ENCODE data around the gene ORC1.
"Not testable (repeated sequence)": the region's sequence is repeated elsewhere in the genome, so short reads cannot be mapped to it uniquely, and the experiment has no call there.

ORC1 gene

GRCh38 chr1:52385376-52385775 lies 18.8 kb downstream of the ORC1 start:
- DNase-seq, result no peak

- DNase-seq, result not testable (repeated sequence)
These were observed 34.4 kb downstream of the ORC1 start for GRCh38 chr1:52369851-52370250.

- peak; percentile 66 for DNase-seq
These were observed 35.6 kb downstream of the ORC1 start for GRCh38 chr1:52368383-52369172.

- no peak for DNase-seq
These were observed 37.0 kb downstream of the ORC1 start for GRCh38 chr1:52367272-52367671.

- DNase-seq, result no peak
These were observed 37.8 kb downstream of the ORC1 start for GRCh38 chr1:52366517-52366827.

- peak; percentile 100 for DNase-seq
These were observed 38.3 kb downstream of the ORC1 start, which contains the start of gene CC2D1B for GRCh38 chr1:52365746-52366516. Gene CC2D1B, minus strand, starts transcription at chr1:52366205. Its CDS starts 1,585 bp downstream, at chr1:52364620.

- no peak for DNase-seq
These were observed 39.0 kb downstream of the ORC1 start for GRCh38 chr1:52365071-52365745.

GRCh38 chr1:52364235-52364839 lies 39.9 kb downstream of the ORC1 start:
- DNase-seq, result peak; percentile 11

- no peak for DNase-seq
These were observed 43.6 kb downstream of the ORC1 start for GRCh38 chr1:52360595-52360968.

- no peak for DNase-seq
These were observed 44.3 kb downstream of the ORC1 start for GRCh38 chr1:52359676-52360594.

- no peak for DNase-seq
These were observed 45.2 kb downstream of the ORC1 start for GRCh38 chr1:52358851-52359497.

GRCh38 chr1:52357397-52357796 lies 46.8 kb downstream of the ORC1 start:
- no peak for DNase-seq

GRCh38 chr1:52356818-52357355 lies 47.3 kb downstream of the ORC1 start:
- no peak for DNase-seq

GRCh38 chr1:52355847-52356505 lies 48.2 kb downstream of the ORC1 start:
- DNase-seq, result no peak

- DNase-seq, result no peak
These were observed 48.8 kb downstream of the ORC1 start for GRCh38 chr1:52355436-52355835.

GRCh38 chr1:52352690-52353089 lies 51.5 kb downstream of the ORC1 start:
- DNase-seq, result no peak

- DNase-seq, result no peak
These were observed 55.4 kb downstream of the ORC1 start for GRCh38 chr1:52348704-52349300.

- DNase-seq, result no peak
These were observed 57.6 kb downstream of the ORC1 start for GRCh38 chr1:52346653-52347052.

- no peak for DNase-seq
These were observed 59.0 kb downstream of the ORC1 start for GRCh38 chr1:52345252-52345651.

- no peak for DNase-seq
These were observed 60.2 kb downstream of the ORC1 start for GRCh38 chr1:52343979-52344378.

All from CD4-positive, alpha-beta T cell treated with Interleukin-12 subunit alpha and Interleukin-12 subunit beta, for 1 hour (primary cell).